Measurements from ENCODE around the gene BTBD17. TPM values are rescaled to one million over a fixed set of nuclear protein-coding genes. Genes with fewer than 3 reads are reported as not detected.

BTBD17 gene
- total and polyA plus RNA-seq, 2 of the 8 experiments (the other 6 are each of a cell fraction or from before 2014, with no cell fraction given), result 7.0 to 14.8 TPM

DNA sequence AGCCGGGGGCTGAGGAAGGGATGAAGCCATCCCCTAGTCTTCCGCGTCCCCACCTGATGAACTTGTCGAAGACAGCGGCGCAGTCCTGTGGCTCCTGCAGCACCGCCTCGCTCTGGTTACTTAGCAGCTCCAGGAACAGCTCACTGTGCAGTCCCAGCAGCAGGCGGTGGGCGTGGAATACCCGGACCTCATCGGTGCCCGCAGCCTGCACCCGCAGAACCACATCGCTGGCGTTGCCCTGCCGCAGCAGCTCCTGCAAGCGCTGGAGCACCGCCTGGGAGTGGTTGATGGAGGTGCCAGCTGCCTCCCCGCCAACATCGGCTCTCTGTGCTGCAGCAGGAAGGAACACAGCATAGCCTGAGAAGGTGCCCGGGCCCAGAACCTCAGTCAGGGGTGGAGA is 1.8 kb downstream of the BTBD17 start:
- Histone ChIP-seq H3K56ac (replicated peaks; ENCODE audit: insufficient read length, low read depth, low read length) (no peak overlapping the region), H3K18ac (ENCODE audit: extremely low read depth, low read length) (no peak overlapping the region), H3K36me3 (ENCODE audit: control insufficient read depth in 2 of 4, insufficient read depth in 4 of 4, low read length in 3 of 4) (peaks cover 0 to 10% (median 0%) of the 10 kb centered on the region in 4 experiments; a peak in 1 of 8 replicates), H2BK12ac (ENCODE audit: low read depth, low read length) (peak overlapping the region; percentile 44; the same call in 1 of the 2 replicates), H3K9me3 (ENCODE audit: insufficient read depth in 2 of 2, low read depth in 1 of 2, low read length in 1 of 2) (no peaks in the 10 kb centered on the region), H3K4me2 (ENCODE audit: insufficient read depth in 1 of 2, low read depth in 2 of 2, low read length in 2 of 2) (no peak overlapping the region), H3K4me1 (replicated peaks in 1 of 4; ENCODE audit: control insufficient read depth in 3 of 4, insufficient read depth in 4 of 4, low read length in 3 of 4) (peaks cover 5 to 29% (median 19%) of the 10 kb centered on the region in 4 experiments), H3K14ac (ENCODE audit: insufficient read length) (no peak overlapping the region), H4K20me1 (replicated peaks in 1 of 2; ENCODE audit: control insufficient read depth in 1 of 2, insufficient read depth in 2 of 2, low read length in 2 of 2) (no peaks in the 10 kb centered on the region), H3K4me3 (ENCODE audit: extremely low read depth in 1 of 4, insufficient read depth in 2 of 4, low read depth in 3 of 4, low read length in 4 of 4) (no peak overlapping the region), H4K91ac (replicated peaks; ENCODE audit: insufficient read length, low read length) (no peak overlapping the region), H3K23ac (ENCODE audit: insufficient read length) (no peak overlapping the region), H3K79me2 (ENCODE audit: control insufficient read depth in 1 of 2, insufficient read depth in 2 of 2, low read length in 2 of 2) (no peaks in the 10 kb centered on the region), H2BK120ac (replicated peaks; ENCODE audit: low read depth, low read length) (no peak overlapping the region), H2BK20ac (ENCODE audit: low read length) (no peak overlapping the region), H3K23me2 (ENCODE audit: low read depth, low read length) (peaks cover 1% of the 10 kb centered on the region), H3K27ac (ENCODE audit: low read depth, low read length) (no peak overlapping the region), H3K79me1 (ENCODE audit: low read depth, low read length) (no peaks in the 10 kb centered on the region), H2BK15ac (ENCODE audit: low read length) (no peak overlapping the region), H4K8ac (ENCODE audit: extremely low read depth, insufficient read depth, low read length) (no peak overlapping the region), H3K27me3 (replicated peaks in 1 of 4; ENCODE audit: control insufficient read depth in 3 of 4, extremely low read depth in 1 of 4, insufficient read depth in 3 of 4, low read length in 3 of 4) (peaks cover 0 to 6% (median 0%) of the 10 kb centered on the region in 4 experiments; a peak in 4 of 7 replicates), H2AFZ (ENCODE audit: low read length) (no peak overlapping the region), H3K9ac (replicated peaks in 1 of 4; ENCODE audit: extremely low read depth in 1 of 4, low read depth in 3 of 4, low read length in 3 of 4) (no peak overlapping the region), H4K5ac (ENCODE audit: insufficient read length, low read depth, low read length) (no peak overlapping the region), H2AK5ac (ENCODE audit: low read depth, low read length) (no peak overlapping the region), H2BK5ac (ENCODE audit: low read depth, low read length) (no peak overlapping the region), H3K4ac (replicated peaks; ENCODE audit: insufficient read length, low read depth, low read length) (no peak overlapping the region)
- DNase-seq (ENCODE audit: low read depth in 1 of 2, low spot score in 2 of 2) (no peak), FAIRE-seq (no peak)
- CTCF ChIA-PET (ENCODE audit: partially characterized antibody), result interaction anchor here (0.6 to 6.5 kb wide), 12 partner anchors 9 to 149 kb away, joined by 3 to 64 read pairs (median 6); partner anchors contain the start of gene GPR142
- WGBS, 2 experiments (ENCODE audit: extremely low coverage in 1 of 2, insufficient coverage in 1 of 2, insufficient read length in 1 of 2, insufficient replicate concordance in 2 of 2, low coverage in 1 of 2, low lambda C conversion rate in 2 of 2, missing lambda C conversion rate in 1 of 2), result 93% methylated on average over 22 of the region's 22 CpGs; no CpG with 5 or more reads in 1 of the 2 experiments
- POLR2A ChIA-PET (ENCODE audit: partially characterized antibody), result interaction anchor here (0.8 kb wide), 1 partner anchor 99 kb away, joined by 3 read pairs; no protein-coding TSS in a partner anchor
- TF ChIP-seq RBBP5 (IDR thresholded peaks at IDR 0.05; ENCODE audit: borderline replicate concordance, low read depth, low read length) (no peak), RFX5 (IDR thresholded peaks at IDR 0.05; ENCODE audit: borderline replicate concordance, low read depth, low read length) (no peak), SIX5 (IDR thresholded peaks at IDR 0.05; ENCODE audit: low read depth, low read length) (no peak), PHF8 (conservative IDR thresholded peaks at IDR 0.05; ENCODE audit: low read depth, low read length) (no peak), KDM4A (IDR thresholded peaks at IDR 0.05; ENCODE audit: low read depth, low read length, severe bottlenecking) (no peak), ASH2L (IDR thresholded peaks at IDR 0.05; ENCODE audit: low read length) (no peak), POLR2A (IDR thresholded peaks at IDR 0.05; ENCODE audit: control extremely low read depth in 1 of 2, low read depth in 2 of 2, low read length in 2 of 2) (no peak), HDAC2 (IDR thresholded peaks at IDR 0.05; ENCODE audit: borderline replicate concordance in 1 of 2, low read depth in 2 of 2, low read length in 2 of 2) (no peak), TEAD4 (IDR thresholded peaks at IDR 0.05; ENCODE audit: low read depth, low read length) (no peak)
- TF ChIP-seq, protein P1, sequence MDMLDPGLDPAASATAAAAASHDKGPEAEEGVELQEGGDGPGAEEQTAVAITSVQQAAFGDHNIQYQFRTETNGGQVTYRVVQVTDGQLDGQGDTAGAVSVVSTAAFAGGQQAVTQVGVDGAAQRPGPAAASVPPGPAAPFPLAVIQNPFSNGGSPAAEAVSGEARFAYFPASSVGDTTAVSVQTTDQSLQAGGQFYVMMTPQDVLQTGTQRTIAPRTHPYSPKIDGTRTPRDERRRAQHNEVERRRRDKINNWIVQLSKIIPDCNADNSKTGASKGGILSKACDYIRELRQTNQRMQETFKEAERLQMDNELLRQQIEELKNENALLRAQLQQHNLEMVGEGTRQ (IDR thresholded peaks at IDR 0.05; ENCODE audit: low read length), result no peak
- TF ChIP-seq, protein P2, sequence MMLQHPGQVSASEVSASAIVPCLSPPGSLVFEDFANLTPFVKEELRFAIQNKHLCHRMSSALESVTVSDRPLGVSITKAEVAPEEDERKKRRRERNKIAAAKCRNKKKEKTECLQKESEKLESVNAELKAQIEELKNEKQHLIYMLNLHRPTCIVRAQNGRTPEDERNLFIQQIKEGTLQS (IDR thresholded peaks at IDR 0.05; ENCODE audit: insufficient read depth, low read depth, low read length), result no peak
- TF ChIP-seq, protein P3, sequence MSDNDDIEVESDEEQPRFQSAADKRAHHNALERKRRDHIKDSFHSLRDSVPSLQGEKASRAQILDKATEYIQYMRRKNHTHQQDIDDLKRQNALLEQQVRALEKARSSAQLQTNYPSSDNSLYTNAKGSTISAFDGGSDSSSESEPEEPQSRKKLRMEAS (IDR thresholded peaks at IDR 0.05), result no peak
